IMR-90 (cell line): ENCODE measurements around the gene GPATCH2L.
A peak's percentile ranks its signal among the peaks of the same experiment; 100 is the strongest.

Experiments used
- CEBPB ChIP-seq: IDR thresholded peaks from 2 replicates; pipeline ENCODE4 v1.6.1; 2012; ENCODE audit warnings: low read depth, low read length, improper control_type of control experiment
- CTCF ChIP-seq: conservative IDR thresholded peaks from 2 replicates; pipeline ENCODE4 v1.5.1; 2012; ENCODE audit warnings: mild to moderate bottlenecking, low read depth, low read length, improper control_type of control experiment
- POLR2A ChIP-seq: IDR thresholded peaks from 2 replicates; pipeline ENCODE4 v1.6.1; 2012; ENCODE audit warnings: mild to moderate bottlenecking, low read depth, low read length
- RCOR1 ChIP-seq: IDR thresholded peaks from 2 replicates; pipeline ENCODE4 v1.6.1; 2012; ENCODE audit warnings: mild to moderate bottlenecking, low read length, improper control_type of control experiment; ENCODE audit not compliant: insufficient replicate concordance
- RFX5 ChIP-seq: IDR thresholded peaks from 2 replicates; pipeline ENCODE4 v1.8.0; 2012; ENCODE audit warnings: low read depth, mild to moderate bottlenecking, low read length, moderate library complexity
- USF2 ChIP-seq: fragments of 150-350 bp; IDR thresholded peaks from 2 replicates; pipeline ENCODE4 v1.6.1; 2017; ENCODE audit warnings: mild to moderate bottlenecking, antibody characterized with exemption, low read length, low read depth

- TF ChIP-seq CTCF (no peak), RFX5 (no peak), CEBPB (peak; percentile 99), POLR2A (no peak), RCOR1 (no peak), USF2 (no peak)
These were observed 75.8 kb downstream of the GPATCH2L start for GRCh38 chr14:76227450-76228050.
